Suprapubic skin (tissue), 4 donors: ENCODE results near the gene MAP3K6. TPM values are rescaled to one million over a fixed set of nuclear protein-coding genes. Genes with fewer than 3 reads are reported as not detected.
"Not testable (repeated sequence)": the region's sequence is repeated elsewhere in the genome, so short reads cannot be mapped to it uniquely, and the experiment has no call there.

Experiments used
- DNase-seq, 2 donors: peaks; one replicate each; pipeline ENCODE4 v3.0.0-alpha.2; 2019; ENCODE audit warnings: low spot score in 2 of 2
- H3K27ac ChIP-seq: fragments of 200-600 bp; sonication (generic); one replicate; pipeline ENCODE4 v1.5.1; 2019
- H3K27me3 ChIP-seq: fragments of 200-600 bp; sonication (generic); one replicate; pipeline ENCODE4 v1.5.1; 2019
- H3K36me3 ChIP-seq: fragments of 200-600 bp; sonication (generic); one replicate; pipeline ENCODE4 v1.5.1; 2019
- H3K4me1 ChIP-seq: fragments of 200-600 bp; sonication (generic); one replicate; pipeline ENCODE4 v1.5.1; 2019
- H3K4me3 ChIP-seq: fragments of 200-600 bp; sonication (generic); one replicate; pipeline ENCODE4 v1.5.1; 2019; ENCODE audit warnings: mild to moderate bottlenecking
- H3K9me3 ChIP-seq: fragments of 200-600 bp; sonication (generic); one replicate; pipeline ENCODE4 v1.5.1; 2019
- CTCF ChIP-seq, 2 donors: fragments of 200-600 bp in 1 of 2; fragments of 450-650 bp in 1 of 2; sonication (generic) in 1 of 2; IDR thresholded peaks; one replicate each; pipeline ENCODE4 v1.5.1; 2016 to 2019; ENCODE audit warnings: antibody characterized with exemption in 2 of 2, mild to moderate bottlenecking in 1 of 2, moderate library complexity in 1 of 2
- EP300 ChIP-seq: sonication (generic); formaldehyde crosslinking; IDR thresholded peaks from one replicate; pipeline ENCODE4 v1.6.1; 2017; ENCODE audit warnings: antibody characterized with exemption
- POLR2A ChIP-seq, 2 donors: fragments of 450-650 bp; IDR thresholded peaks; one replicate each; pipeline ENCODE4 v1.6.1; 2017; ENCODE audit warnings: antibody characterized with exemption in 2 of 2, mild to moderate bottlenecking in 2 of 2, moderate library complexity in 2 of 2
- POLR2AphosphoS5 ChIP-seq, 3 donors: sonication (generic); formaldehyde crosslinking; IDR thresholded peaks; one replicate each; pipeline ENCODE4 v1.6.1; 2017; ENCODE audit warnings: antibody characterized with exemption in 3 of 3
- WGBS: methylation state at CpG from one replicate; pipeline ENCODE4 v1.1.5; 2018; 5-methylcytosine and 5-hydroxymethylcytosine counted together
- total RNA-seq, 4 donors: library from RNA; depleted of rRNA; stranded (reverse); fragments of >200 nt; gene quantifications; one replicate each; pipeline ENCODE4 v1.1.0, GENCODE V29; 2016

Gene MAP3K6
- total RNA-seq, 4 donors from 2014 or later, result 85.4 to 147 (median 137) TPM

DNA sequence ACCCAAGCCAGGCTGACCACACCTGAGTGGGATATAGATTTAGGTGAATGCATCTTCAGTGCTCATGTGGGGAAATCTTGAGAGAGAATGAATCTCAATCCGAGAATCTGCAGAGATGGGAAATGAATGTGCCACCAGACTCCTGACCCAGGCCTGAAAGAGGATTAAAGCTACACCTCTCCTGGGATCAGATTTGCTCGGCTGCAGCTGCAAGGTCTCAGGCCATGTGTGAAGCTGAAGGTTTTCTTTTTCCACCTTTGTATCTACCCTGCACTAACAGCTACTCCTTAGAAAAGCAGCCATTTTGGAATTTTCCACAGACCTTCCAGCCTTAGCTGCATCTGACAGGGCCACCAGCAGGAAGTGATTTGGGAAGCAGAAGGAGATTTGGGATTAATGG is 43.9 kb upstream of the MAP3K6 start:
- Histone ChIP-seq H3K4me3 (no peak overlapping the region), H3K27ac (no peak overlapping the region), H3K27me3 (no peaks in the 10 kb centered on the region), H3K9me3 (no peaks in the 10 kb centered on the region), H3K36me3 (peaks cover 97% of the 10 kb centered on the region), H3K4me1 (peaks cover 44% of the 10 kb centered on the region)
- WGBS, result 85% methylated on average over 2 of the region's 2 CpGs
- TF ChIP-seq POLR2AphosphoS5 (IDR thresholded peaks at IDR 0.05) (no peak), CTCF (IDR thresholded peaks at IDR 0.05) (no peak), EP300 (no peak), POLR2A (IDR thresholded peaks at IDR 0.05) (no peak)
- DNase-seq, result no peak

GRCh38 chr1:27409669-27410068 is 42.9 kb upstream of the MAP3K6 start:
- Histone ChIP-seq H3K36me3 (peaks cover 86% of the 10 kb centered on the region), H3K9me3 (no peaks in the 10 kb centered on the region), H3K27me3 (no peaks in the 10 kb centered on the region), H3K27ac (no peak overlapping the region), H3K4me3 (no peak overlapping the region), H3K4me1 (peaks cover 53% of the 10 kb centered on the region)
- DNase-seq, result no peak
- 92% methylated on average over 11 of the region's 11 CpGs for WGBS
- no peak for TF ChIP-seq POLR2AphosphoS5 (IDR thresholded peaks at IDR 0.05)
- TF ChIP-seq EP300, result no peak
- TF ChIP-seq CTCF (IDR thresholded peaks at IDR 0.05), result no peak
- no peak for TF ChIP-seq POLR2A (IDR thresholded peaks at IDR 0.05)

DNA sequence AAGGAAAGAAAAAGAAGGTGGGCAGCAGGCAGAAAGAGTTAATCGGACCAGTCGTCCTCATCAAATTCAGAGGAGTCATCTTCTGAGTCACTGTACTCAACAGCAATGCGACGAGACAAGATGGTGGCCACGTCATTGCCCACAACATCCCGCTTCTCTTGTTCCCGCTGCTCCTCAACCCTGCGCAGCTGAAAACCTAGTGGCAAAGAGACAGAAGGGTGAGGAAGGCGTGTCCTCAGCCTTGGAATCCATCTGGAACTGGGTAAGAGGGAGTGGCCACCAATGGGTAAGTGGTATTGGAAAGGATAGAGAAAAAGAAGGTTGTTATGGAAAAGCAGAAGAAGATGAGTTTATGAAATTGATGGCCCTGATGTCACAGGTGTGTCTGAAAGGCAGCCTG is 41.4 kb upstream of the MAP3K6 start:
- no peak for TF ChIP-seq CTCF (IDR thresholded peaks at IDR 0.05)
- no peak for TF ChIP-seq POLR2A (IDR thresholded peaks at IDR 0.05)
- no peak for TF ChIP-seq EP300
- no peak for TF ChIP-seq POLR2AphosphoS5 (IDR thresholded peaks at IDR 0.05)
- peaks cover 55% of the 10 kb centered on the region for H3K4me1 ChIP-seq
- 83% methylated on average over 9 of the region's 9 CpGs for WGBS
- no peaks in the 10 kb centered on the region for H3K9me3 ChIP-seq
- H3K4me3 ChIP-seq, result no peak overlapping the region
- H3K36me3 ChIP-seq, result peaks cover 71% of the 10 kb centered on the region
- H3K27me3 ChIP-seq, result no peaks in the 10 kb centered on the region
- H3K27ac ChIP-seq, result peak overlapping the region; percentile 89
- no peak for DNase-seq

DNA sequence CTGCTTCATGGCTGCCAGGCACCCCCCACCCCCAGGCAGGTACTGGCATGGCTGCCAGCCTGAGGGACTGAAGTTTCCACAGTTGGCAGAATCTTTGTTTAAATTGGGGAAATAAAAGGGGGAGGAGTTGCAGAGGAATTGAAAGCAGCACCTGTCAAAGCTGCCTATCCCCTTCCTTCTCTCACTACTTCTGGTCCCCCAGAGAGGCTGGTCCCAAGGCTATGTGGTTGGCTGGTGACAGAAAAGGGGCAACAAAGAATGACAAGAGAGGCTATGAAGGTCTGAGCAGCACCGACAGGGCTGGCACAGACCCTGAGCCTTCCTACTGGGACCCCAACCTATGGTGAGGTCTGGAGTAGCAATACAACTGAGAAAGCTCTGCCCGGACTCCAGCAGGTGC is 40.0 kb upstream of the MAP3K6 start:
- not testable (repeated sequence) for H3K9me3 ChIP-seq, H3K4me3 ChIP-seq, H3K27me3 ChIP-seq, DNase-seq
- H3K4me1 ChIP-seq, result peaks cover 58% of the 10 kb centered on the region
- H3K27ac ChIP-seq, result peak overlapping the region; percentile 89
- H3K36me3 ChIP-seq, result peaks cover 59% of the 10 kb centered on the region
- whole genome bisulfite sequencing, result 75% methylated on average over 1 of the region's 2 CpGs

GRCh38 chr1:27406362-27406680 is 39.6 kb upstream of the MAP3K6 start:
- no peak overlapping the region for H3K4me3 ChIP-seq
- H3K4me1 ChIP-seq, result peaks cover 63% of the 10 kb centered on the region
- DNase-seq, result no peak
- no peak for TF ChIP-seq CTCF (IDR thresholded peaks at IDR 0.05)
- WGBS, result 34% methylated on average over 4 of the region's 4 CpGs
- H3K9me3 ChIP-seq, result no peaks in the 10 kb centered on the region
- peaks cover 54% of the 10 kb centered on the region for H3K36me3 ChIP-seq
- H3K27ac ChIP-seq, result peak overlapping the region; percentile 89
- H3K27me3 ChIP-seq, result no peaks in the 10 kb centered on the region

DNA sequence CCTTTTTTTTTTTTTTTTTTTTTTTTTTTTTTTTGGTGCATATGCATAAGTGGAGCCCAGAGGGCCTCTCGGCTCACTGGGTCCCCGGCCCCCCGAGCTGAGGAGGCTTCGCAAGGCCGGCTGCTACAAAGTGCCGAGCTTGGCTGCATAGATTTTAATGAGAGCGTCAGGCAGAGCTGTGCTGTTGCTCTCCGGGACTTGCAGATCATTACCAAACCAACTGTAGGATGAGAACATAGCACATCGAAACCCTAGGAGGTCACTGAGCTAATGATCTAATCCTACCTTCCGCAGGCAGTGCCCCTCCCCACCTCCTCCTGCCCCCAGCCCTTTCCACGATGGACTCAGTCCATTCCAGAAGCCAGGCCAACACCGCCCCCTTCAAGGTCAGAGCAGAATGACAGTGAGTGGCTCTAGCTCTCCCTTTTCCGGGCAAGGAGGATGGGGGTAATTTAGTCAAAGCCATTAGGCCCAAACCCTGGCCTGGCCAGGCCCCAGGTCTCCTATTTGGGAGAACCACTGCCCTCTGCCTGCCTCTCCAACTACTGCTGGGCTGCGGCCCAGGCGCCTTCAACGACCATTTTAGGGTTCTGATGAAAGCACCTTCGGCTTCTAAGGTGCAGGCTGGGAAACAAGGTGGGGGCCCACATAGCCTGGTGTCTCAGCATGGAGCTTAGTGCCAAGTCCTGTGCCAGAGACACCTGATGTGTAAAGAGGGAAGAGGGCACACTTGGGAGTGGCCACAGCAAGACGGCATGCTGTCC is 39.0 kb upstream of the MAP3K6 start:
- not testable (repeated sequence) for DNase-seq, H3K4me3 ChIP-seq, H3K27me3 ChIP-seq, H3K9me3 ChIP-seq
- peaks cover 49% of the 10 kb centered on the region for H3K36me3 ChIP-seq
- H3K27ac ChIP-seq, result peak overlapping the region; percentile 89
- peaks cover 68% of the 10 kb centered on the region for H3K4me1 ChIP-seq
- 29% methylated on average over 7 of the region's 18 CpGs for WGBS
